Adrenal gland (tissue), 12 donors: Measurements from ENCODE around the gene MGRN1. TPM values are rescaled to one million over a fixed set of nuclear protein-coding genes. Genes with fewer than 3 reads are reported as not detected.
"Not testable (repeated sequence)": the region's sequence is repeated elsewhere in the genome, so short reads cannot be mapped to it uniquely, and the experiment has no call there.

Experiments used
- DNase-seq, 7 donors: peaks; one replicate each; pipeline ENCODE4 v3.0.0-alpha.2; 2019 to 2020
- H3K27ac ChIP-seq, 5 donors: fragments of 200-600 bp; sonication (generic) in 4 of 5; 1 replicate in 3 of 5; 2 replicates in 2 of 5; pipeline versions ENCODE4 v1.5.1 to v1.8.0; 2016 to 2020; ENCODE audit warnings: mild to moderate bottlenecking in 1 of 5
- H3K27me3 ChIP-seq: fragments of 200-600 bp; 2 replicates; pipeline ENCODE4 v1.8.0; 2021
- H3K36me3 ChIP-seq, 2 donors: fragments of 200-600 bp; replicated peaks in 1 of 2; 1 replicate in 1 of 2; 2 replicates in 1 of 2; pipeline versions ENCODE4 v1.5.1 to v1.8.0; 2018 to 2022
- H3K4me1 ChIP-seq, 2 donors: fragments of 200-600 bp; replicated peaks in 1 of 2; 1 replicate in 1 of 2; 2 replicates in 1 of 2; pipeline versions ENCODE4 v1.5.1 to v1.8.0; 2018 to 2021
- H3K4me3 ChIP-seq, 4 donors: fragments of 200-600 bp; sonication (generic) in 3 of 4; one replicate each; pipeline ENCODE4 v1.5.1; 2016 to 2018
- H3K9me3 ChIP-seq, 3 donors: fragments of 200-600 bp; sonication (generic) in 1 of 3; replicated peaks in 1 of 3; 1 replicate in 2 of 3; 2 replicates in 1 of 3; pipeline versions ENCODE4 v1.5.1 to v1.8.0; 2016 to 2021
- POLR2A ChIP-seq, 2 donors: fragments of 450-650 bp; IDR thresholded peaks; one replicate each; pipeline ENCODE4 v1.6.1; 2017; ENCODE audit warnings: antibody characterized with exemption in 2 of 2, mild to moderate bottlenecking in 2 of 2, moderate library complexity in 1 of 2
- WGBS, 4 donors: extraction: QIAGEN DNeasy Blood & Tissue Kit in 2 of 4; methylation state at CpG; one replicate each; pipeline versions ENCODE4 v1.1.5 to v1.1.7; 2013 to 2017; 5-methylcytosine and 5-hydroxymethylcytosine counted together
- intact Hi-C, 2 donors: fragments of 100-400 bp; cut with DNase I; formaldehyde crosslinking; loops; one replicate each; pipeline versions ENCODE4 v1.14.1 to v1.15.0; 2022 to 2023
- microRNA-seq, 3 donors: library from miRNA; unstranded; fragments of <30 nt; microRNA quantifications; one replicate each; pipeline ENCODE4, GENCODE V29; 2017 to 2020
- polyA plus RNA-seq, 3 donors: library from polyadenylated mRNA; stranded (reverse); fragments of 200-250 nt in 2 of 3; fragments of 350-450 nt in 1 of 3; fragmentation: Illumina TruSeq in 1 of 3; extraction: RNeasy Lipid Tissue Mini Kit (QIAGEN cat#74804) in 1 of 3; gene quantifications; one replicate each; pipeline ENCODE4 v1.2.3, GENCODE V29; 2013 to 2014
- small RNA-seq, 2 donors: library from RNA; depleted of rRNA; stranded (forward); fragments of <200 nt; gene quantifications; one replicate each; pipeline ENCODE3, GENCODE V24; 2016
- total RNA-seq, 9 donors: library from RNA; depleted of rRNA in 4 of 9; stranded (reverse); fragments of >200 nt in 4 of 9; fragments of 120-200 nt in 1 of 9; fragmentation: NEBNext Ultra II Directional in 1 of 9; extraction: Animal tissue kit (Norgen Biotek cat#: 25700) in 1 of 9; gene quantifications; one replicate each; pipeline versions ENCODE4 v1.1.0 to v1.2.4, GENCODE V29; 2013 to 2023
- TF ChIP-seq, protein P1 (sequence below), 6 experiments: fragments of 450-650 bp in 4 of 6; fragments of 200-600 bp in 2 of 6; sonication (generic) in 1 of 6; IDR thresholded peaks; 1 replicate in 5 of 6; 2 replicates in 1 of 6; pipeline versions ENCODE4 v1.5.1 to v1.8.0; 2016 to 2021; ENCODE audit warnings: antibody characterized with exemption in 6 of 6, mild to moderate bottlenecking in 2 of 6, moderate library complexity in 1 of 6
- donor health status: healthy with polysubstance abuse.
- donor health status: Bipolar disorder and iron deficiency.
- donor health status: DM: yes; HTN: yes; CAD: no.
- donor health status: DM: no; HTN: no; CAD: no.
- donor health status: DM: no; HTN: no; CAD: no.
- donor health status: DM: yes; HTN: yes; CAD: no.

MGRN1 gene
- total and polyA plus RNA-seq, 12 donors = 17.5 to 94.1 (median 58.4) TPM

- TF ChIP-seq, protein P1, sequence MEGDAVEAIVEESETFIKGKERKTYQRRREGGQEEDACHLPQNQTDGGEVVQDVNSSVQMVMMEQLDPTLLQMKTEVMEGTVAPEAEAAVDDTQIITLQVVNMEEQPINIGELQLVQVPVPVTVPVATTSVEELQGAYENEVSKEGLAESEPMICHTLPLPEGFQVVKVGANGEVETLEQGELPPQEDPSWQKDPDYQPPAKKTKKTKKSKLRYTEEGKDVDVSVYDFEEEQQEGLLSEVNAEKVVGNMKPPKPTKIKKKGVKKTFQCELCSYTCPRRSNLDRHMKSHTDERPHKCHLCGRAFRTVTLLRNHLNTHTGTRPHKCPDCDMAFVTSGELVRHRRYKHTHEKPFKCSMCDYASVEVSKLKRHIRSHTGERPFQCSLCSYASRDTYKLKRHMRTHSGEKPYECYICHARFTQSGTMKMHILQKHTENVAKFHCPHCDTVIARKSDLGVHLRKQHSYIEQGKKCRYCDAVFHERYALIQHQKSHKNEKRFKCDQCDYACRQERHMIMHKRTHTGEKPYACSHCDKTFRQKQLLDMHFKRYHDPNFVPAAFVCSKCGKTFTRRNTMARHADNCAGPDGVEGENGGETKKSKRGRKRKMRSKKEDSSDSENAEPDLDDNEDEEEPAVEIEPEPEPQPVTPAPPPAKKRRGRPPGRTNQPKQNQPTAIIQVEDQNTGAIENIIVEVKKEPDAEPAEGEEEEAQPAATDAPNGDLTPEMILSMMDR (IDR thresholded peaks at IDR 0.05) = no peak
- no peak for TF ChIP-seq POLR2A (IDR thresholded peaks at IDR 0.05)
- Histone ChIP-seq H3K27ac (peak overlapping the region in 4 of 5 donors; percentile 42 to 87 (median 56)), H3K36me3 (peaks cover 0 to 4% of the 10 kb centered on the region in 2 donors), H3K9me3 (no peaks in the 10 kb centered on the region), H3K4me3 (peak overlapping the region; percentile 41 to 100 (median 82)), H3K27me3 (no peaks in the 10 kb centered on the region), H3K4me1 (peaks cover 4 to 10% of the 10 kb centered on the region in 2 donors)
- DNase-seq = peak; percentile 88 to 95 (median 92)
- WGBS, 4 donors = 5 to 18% (median 8%) methylated on average over 15 to 38 of the region's 38 CpGs
- intact Hi-C loops = loop anchor here in 1 of 2 donors (10.0 kb wide), 1 partner anchor 220 kb away; the partner anchor contains the start of gene SEC14L5
These were observed 110.3 kb downstream of the MGRN1 start for GRCh38 chr16:4734730-4735535.

DNA sequence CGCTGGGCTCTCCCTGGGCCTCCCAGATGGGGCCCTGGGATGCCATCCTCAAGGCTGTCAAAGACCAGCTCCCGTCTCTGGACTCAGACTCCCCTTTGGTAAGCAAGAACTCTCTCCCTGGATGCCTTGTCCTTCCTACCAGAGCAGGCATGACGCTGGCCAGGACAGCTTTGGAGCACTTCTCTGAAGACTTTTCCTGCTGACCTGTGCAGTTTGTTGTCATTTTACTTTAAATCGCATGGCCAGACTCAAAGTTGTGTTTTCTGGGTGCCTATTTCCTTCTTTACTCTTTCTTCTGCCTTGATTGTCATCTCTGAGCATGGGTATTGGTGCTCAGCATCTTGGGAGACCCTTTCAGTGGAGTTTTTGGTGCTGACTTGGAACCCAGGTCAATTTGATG, 111.9 kb downstream of the MGRN1 start:
- 68 to 85% (median 81%) methylated on average over 3 to 4 of the region's 4 CpGs for WGBS, 4 donors
- Histone ChIP-seq H3K4me3 (no peak overlapping the region), H3K27me3 (no peaks in the 10 kb centered on the region), H3K27ac (no peak overlapping the region), H3K9me3 (no peaks in the 10 kb centered on the region), H3K4me1 (peaks cover 4 to 10% of the 10 kb centered on the region in 2 donors), H3K36me3 (no peaks in the 10 kb centered on the region)
- intact Hi-C loops = loop anchor here in 1 of 2 donors (10.0 kb wide), 1 partner anchor 218 kb away; the partner anchor contains the start of gene SEC14L5
- no peak for TF ChIP-seq POLR2A (IDR thresholded peaks at IDR 0.05)
- TF ChIP-seq, protein P1 (IDR thresholded peaks at IDR 0.05) = no peak
- DNase-seq = no peak

- H3K27ac ChIP-seq = no peak overlapping the region
- peaks cover 4 to 10% of the 10 kb centered on the region in 2 donors for H3K4me1 ChIP-seq
- DNase-seq = no peak
- no peaks in the 10 kb centered on the region for H3K36me3 ChIP-seq
- WGBS, 4 donors = 78 to 83% (median 80%) methylated on average over 9 to 15 of the region's 15 CpGs
- H3K4me3 ChIP-seq = no peak overlapping the region
- intact Hi-C loops = loop anchor here in 1 of 2 donors (10.0 kb wide), 1 partner anchor 217 kb away; the partner anchor contains the start of gene SEC14L5
- no peaks in the 10 kb centered on the region for H3K27me3 ChIP-seq
- H3K9me3 ChIP-seq = no peaks in the 10 kb centered on the region
- TF ChIP-seq POLR2A (IDR thresholded peaks at IDR 0.05) = no peak
- TF ChIP-seq, protein P1 (IDR thresholded peaks at IDR 0.05) = no peak
These were observed 112.9 kb downstream of the MGRN1 start for GRCh38 chr16:4737545-4737944.

DNA sequence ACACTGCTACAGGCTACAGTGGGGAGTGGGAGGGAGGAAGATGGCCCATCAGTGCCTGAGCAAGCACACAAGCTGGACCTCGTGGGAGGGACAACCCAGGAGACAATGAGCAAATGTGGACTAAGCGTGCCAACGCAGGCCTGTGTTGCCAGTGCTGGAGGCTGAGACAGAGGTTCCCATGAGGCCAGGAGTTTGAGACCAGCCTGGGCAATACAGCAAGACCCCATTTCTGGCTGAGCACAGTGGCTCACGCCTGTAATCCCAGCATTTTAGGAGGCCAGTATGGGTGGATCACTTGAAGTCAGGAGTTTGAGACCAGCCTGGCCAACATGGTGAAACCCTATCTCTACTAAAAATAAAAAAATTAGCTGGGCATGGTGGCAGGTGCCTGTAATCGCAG, 113.7 kb downstream of the MGRN1 start:
- 68 to 82% (median 78%) methylated on average over 3 to 5 of the region's 5 CpGs for WGBS, 4 donors
- not testable (repeated sequence) for H3K36me3 ChIP-seq, H3K27me3 ChIP-seq, H3K9me3 ChIP-seq, H3K4me3 ChIP-seq, H3K4me1 ChIP-seq, H3K27ac ChIP-seq, DNase-seq
- intact Hi-C loops = loop anchor here in 1 of 2 donors (10.0 kb wide), 1 partner anchor 216 kb away; the partner anchor contains the start of gene SEC14L5

Small RNA genes lying within 50 kb of the gene (microRNA-seq; reads per million reads assigned to microRNA genes)
- 0 reads per million in 3 donors for gene MIR6769A

Small RNA genes lying within 50 kb of the gene (small RNA-seq; reads per million reads assigned to genes)
- gene MIR6769A = 0 reads per million in 2 donors
- gene RN7SL850P = 0 reads per million in 2 donors

Other genes starting within 250 kb of the MGRN1 start
- gene CORO7, start 208.2 kb upstream of the MGRN1 start, total RNA-seq = 10 to 100 TPM in 8 of 9 donors, 1 to 10 TPM in 1; 10.0 to 56.5 (median 35.8) TPM
- 10 to 100 TPM in 2 of 3 donors, 1 to 10 TPM in 1; 4.3 to 61.0 (median 27.9) TPM for gene CORO7, start 208.2 kb upstream of the MGRN1 start, polyA plus RNA-seq
- gene DNAJA3, start 199.0 kb upstream of the MGRN1 start, total RNA-seq = 100 to 1,000 TPM in 2 of 9 donors, 10 to 100 TPM in 7; 55.0 to 122 (median 80.1) TPM
- gene DNAJA3, start 199.0 kb upstream of the MGRN1 start, polyA plus RNA-seq = 100 to 1,000 TPM in 1 of 3 donors, 10 to 100 TPM in 2; 21.9 to 166 (median 25.6) TPM
- gene NMRAL1, start 150.2 kb upstream of the MGRN1 start, total RNA-seq = 100 to 1,000 TPM in 1 of 9 donors, 10 to 100 TPM in 8; 51.3 to 104 (median 79.3) TPM
- 100 to 1,000 TPM in 2 of 3 donors, 10 to 100 TPM in 1; 35.0 to 139 (median 126) TPM for gene NMRAL1, start 150.2 kb upstream of the MGRN1 start, polyA plus RNA-seq
- 100 to 1,000 TPM in 1 of 9 donors, 10 to 100 TPM in 8; 46.0 to 113 (median 67.3) TPM for gene HMOX2, start 148.4 kb upstream of the MGRN1 start, total RNA-seq
- gene HMOX2, start 148.4 kb upstream of the MGRN1 start, polyA plus RNA-seq = 100 to 1,000 TPM in 1 of 3 donors, 10 to 100 TPM in 2; 36.1 to 114 (median 39.0) TPM
- gene CDIP1, start 86.1 kb upstream of the MGRN1 start, total RNA-seq = 10 to 100 TPM; 26.0 to 68.0 (median 48.4) TPM
- gene CDIP1, start 86.1 kb upstream of the MGRN1 start, polyA plus RNA-seq = 10 to 100 TPM; 23.6 to 41.6 (median 24.5) TPM
- gene C16orf96, start 68.5 kb upstream of the MGRN1 start, total RNA-seq = under 1 TPM; 0.14 to 0.61 (median 0.30) TPM
- gene C16orf96, start 68.5 kb upstream of the MGRN1 start, polyA plus RNA-seq = under 1 TPM in 2 of 3 donors, not detected in 1; 0.07 to 0.16 TPM
- 10 to 100 TPM; 12.0 to 34.3 (median 17.4) TPM for gene UBALD1, start 9.9 kb upstream of the MGRN1 start, total RNA-seq
- 10 to 100 TPM in 2 of 3 donors, 1 to 10 TPM in 1; 3.7 to 92.7 (median 31.9) TPM for gene UBALD1, start 9.9 kb upstream of the MGRN1 start, polyA plus RNA-seq
- gene NUDT16L1, start 68.7 kb downstream of the MGRN1 start, total RNA-seq = 10 to 100 TPM; 45.4 to 99.3 (median 53.9) TPM
- gene NUDT16L1, start 68.7 kb downstream of the MGRN1 start, polyA plus RNA-seq = 10 to 100 TPM; 16.3 to 36.2 (median 28.1) TPM
- gene ANKS3, start 109.4 kb downstream of the MGRN1 start, total RNA-seq = 10 to 100 TPM; 12.3 to 34.4 (median 17.4) TPM
- 100 to 1,000 TPM in 1 of 3 donors, 10 to 100 TPM in 1, 1 to 10 TPM in 1; 7.2 to 118 (median 52.8) TPM for gene ANKS3, start 109.4 kb downstream of the MGRN1 start, polyA plus RNA-seq
- 1 to 10 TPM in 6 of 9 donors, under 1 TPM in 3; 0.30 to 3.3 (median 1.1) TPM for gene DNAAF8, start 109.7 kb downstream of the MGRN1 start, total RNA-seq
- gene DNAAF8, start 109.7 kb downstream of the MGRN1 start, polyA plus RNA-seq = 1 to 10 TPM; 1.9 to 2.7 (median 2.3) TPM
- 10 to 100 TPM in 5 of 9 donors, 1 to 10 TPM in 4; 6.7 to 23.7 (median 13.0) TPM for gene ZNF500, start 142.3 kb downstream of the MGRN1 start, total RNA-seq
- 10 to 100 TPM in 1 of 3 donors, 1 to 10 TPM in 2; 3.9 to 18.5 (median 4.6) TPM for gene ZNF500, start 142.3 kb downstream of the MGRN1 start, polyA plus RNA-seq
- gene SEPTIN12, start 163.5 kb downstream of the MGRN1 start, total RNA-seq = not detected
- 1 to 10 TPM in 1 of 3 donors, not detected in 2; 1.1 TPM for gene SEPTIN12, start 163.5 kb downstream of the MGRN1 start, polyA plus RNA-seq
- gene SMIM22, start 170.5 kb downstream of the MGRN1 start, total RNA-seq = 1 to 10 TPM in 1 of 9 donors, not detected in 8; 1.9 TPM
- gene SMIM22, start 170.5 kb downstream of the MGRN1 start, polyA plus RNA-seq = not detected
- 100 to 1,000 TPM in 2 of 9 donors, 10 to 100 TPM in 7; 32.4 to 103 (median 75.3) TPM for gene ROGDI, start 177.8 kb downstream of the MGRN1 start, total RNA-seq
- gene ROGDI, start 177.8 kb downstream of the MGRN1 start, polyA plus RNA-seq = 100 to 1,000 TPM in 2 of 3 donors, 10 to 100 TPM in 1; 68.6 to 194 (median 178) TPM
- 100 to 1,000 TPM in 1 of 9 donors, 10 to 100 TPM in 8; 43.2 to 118 (median 83.7) TPM for gene GLYR1, start 222.5 kb downstream of the MGRN1 start, total RNA-seq
- gene GLYR1, start 222.5 kb downstream of the MGRN1 start, polyA plus RNA-seq = 100 to 1,000 TPM in 1 of 3 donors, 10 to 100 TPM in 2; 39.3 to 109 (median 50.6) TPM
- gene UBN1, start 222.7 kb downstream of the MGRN1 start, total RNA-seq = 10 to 100 TPM; 14.6 to 60.8 (median 31.1) TPM
- 10 to 100 TPM in 2 of 3 donors, 1 to 10 TPM in 1; 5.9 to 21.2 (median 13.2) TPM for gene UBN1, start 222.7 kb downstream of the MGRN1 start, polyA plus RNA-seq